Activated CD4-positive, alpha-beta T cell treated with anti-CD3 and anti-CD28 coated beads, Interleukin-2, amount 50 U/mL, for 16 hours (primary cell): Measurements from ENCODE around the gene SLC28A1.
"Not testable (repeated sequence)": the region's sequence is repeated elsewhere in the genome, so short reads cannot be mapped to it uniquely, and the experiment has no call there.

ENCODE experiments used
- DNase-seq: peaks from one replicate; pipeline ENCODE4 v3.0.0-alpha.2; 2020

SLC28A1 gene

GRCh38 chr15:84910928-84911623, 26.6 kb downstream of the SLC28A1 start:
- no peak for DNase-seq

- no peak for DNase-seq
Measured at GRCh38 chr15:84911879-84912660, 27.6 kb downstream of the SLC28A1 start.

DNA sequence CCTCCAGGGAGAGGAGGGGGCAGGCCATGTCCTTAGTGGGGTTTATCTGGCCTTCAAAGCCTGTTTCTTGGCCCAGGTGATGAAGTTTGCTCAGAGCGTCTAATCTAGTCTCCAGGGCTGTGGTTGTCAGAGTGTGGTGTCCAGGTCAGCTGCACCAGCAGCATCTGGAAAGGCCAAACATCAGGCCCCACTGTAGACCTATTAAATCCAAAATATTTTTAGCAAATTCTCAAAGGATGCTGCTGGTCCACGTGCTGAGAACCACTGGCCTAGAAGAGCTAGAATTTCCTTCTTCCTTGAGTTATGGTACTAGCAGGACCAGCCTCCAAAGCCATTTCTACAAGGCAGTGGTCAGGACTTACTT, 28.9 kb downstream of the SLC28A1 start:
- DNase-seq = no peak

- DNase-seq = no peak
Measured at GRCh38 chr15:84914351-84914750, 29.9 kb downstream of the SLC28A1 start.

DNA sequence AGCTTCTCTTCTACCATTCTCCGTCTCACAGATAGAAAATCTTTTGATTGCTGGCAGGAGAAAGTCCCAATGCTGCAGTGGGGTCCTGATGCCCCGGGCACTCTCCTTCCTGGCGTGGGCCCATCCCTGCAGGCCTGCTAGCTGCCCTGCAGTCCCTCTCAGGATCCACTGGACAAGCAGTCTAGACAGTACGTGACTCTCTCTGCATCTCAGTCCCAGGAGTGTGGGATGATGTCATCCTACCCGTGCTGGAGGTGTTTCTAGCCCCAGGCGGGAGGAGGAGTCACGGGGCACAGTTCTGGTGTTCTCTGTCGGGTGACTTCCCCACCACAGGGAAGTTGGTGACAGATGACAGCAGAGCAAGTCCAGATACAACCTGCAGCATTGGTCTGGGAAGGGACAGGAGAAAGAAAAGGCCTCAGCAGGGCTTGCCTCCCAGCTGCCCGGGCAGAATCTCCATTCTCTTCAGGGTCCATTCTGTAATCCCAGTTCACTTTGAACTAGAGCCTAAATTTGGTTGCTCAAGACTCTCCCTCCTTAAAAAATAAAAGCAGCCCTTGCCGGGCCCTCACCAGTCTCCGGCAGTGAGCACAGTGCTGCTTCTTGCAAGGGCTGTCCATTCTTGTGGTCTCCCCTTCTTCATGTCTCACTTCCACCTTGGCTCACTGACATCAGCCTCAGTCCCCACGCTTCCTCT, 30.6 kb downstream of the SLC28A1 start:
- DNase-seq = peak; percentile 76

DNA sequence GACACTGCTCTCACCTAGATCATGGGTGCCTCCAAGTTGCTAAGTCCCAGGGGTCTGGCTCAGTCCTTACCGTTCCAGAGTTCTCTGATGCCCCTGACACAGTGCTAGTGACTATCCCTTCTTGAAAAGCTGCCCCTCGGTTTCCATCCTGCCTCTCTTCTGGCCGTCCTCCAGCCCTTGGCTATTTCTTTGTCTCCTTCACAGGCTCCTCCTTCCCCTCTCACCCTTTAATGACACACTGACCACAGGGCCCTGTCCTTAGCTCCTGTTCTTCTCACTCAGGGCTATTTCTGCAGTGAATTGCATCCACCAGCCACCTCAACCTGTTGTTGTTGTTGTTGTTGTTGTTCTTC, 31.1 kb downstream of the SLC28A1 start:
- DNase-seq = no peak

DNA sequence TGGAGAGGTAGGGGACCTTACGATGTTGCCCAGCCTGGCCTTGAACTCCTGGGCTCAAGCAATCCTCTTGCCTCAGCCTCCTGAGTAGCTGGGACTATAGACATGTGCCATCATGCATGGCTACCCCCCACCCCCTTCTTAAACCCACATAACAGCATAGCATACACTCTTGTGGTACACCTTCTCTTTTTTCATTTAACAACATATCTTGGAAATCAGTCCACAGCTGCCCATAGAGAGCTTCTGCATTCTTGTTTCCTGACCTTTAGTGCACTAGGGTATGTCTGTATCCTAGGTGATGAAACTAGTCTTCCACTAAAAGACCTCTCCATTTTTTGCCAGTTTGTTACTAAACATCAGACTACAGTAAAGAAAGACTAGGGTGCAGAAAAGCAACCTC, 33.0 kb downstream of the SLC28A1 start:
- DNase-seq = no peak

DNA sequence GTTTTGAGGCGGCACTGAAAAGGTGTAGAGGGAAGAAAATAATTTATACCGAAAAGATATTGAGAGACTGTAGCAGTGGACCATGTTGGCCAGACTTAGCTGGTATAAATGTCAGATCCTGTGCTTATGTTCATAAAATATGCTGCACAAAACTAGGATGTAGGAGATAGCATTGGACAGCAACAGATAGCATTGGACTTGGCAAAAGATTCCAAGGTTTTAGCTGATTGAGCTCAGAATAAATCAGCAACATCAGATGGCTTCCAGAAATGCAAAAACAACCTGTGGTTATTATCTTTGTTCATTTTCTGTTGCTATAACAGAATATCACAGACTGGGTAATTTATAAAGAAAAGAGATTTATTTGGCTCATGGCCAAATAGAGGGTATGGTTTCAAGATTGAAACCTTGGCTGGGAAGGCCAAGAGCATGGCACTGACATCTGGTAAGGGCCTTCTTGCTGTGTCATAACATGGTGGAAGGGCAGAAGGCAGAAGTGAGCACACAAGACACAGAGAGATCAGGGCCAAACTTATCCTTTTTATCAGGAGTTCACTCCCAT, 34.7 kb downstream of the SLC28A1 start:
- no peak for DNase-seq

- DNase-seq = no peak
Measured at GRCh38 chr15:84921121-84921520, 36.7 kb downstream of the SLC28A1 start.

GRCh38 chr15:84922530-84922929, 38.1 kb downstream of the SLC28A1 start:
- DNase-seq = no peak

GRCh38 chr15:84924077-84924731, 39.7 kb downstream of the SLC28A1 start:
- DNase-seq = no peak

DNA sequence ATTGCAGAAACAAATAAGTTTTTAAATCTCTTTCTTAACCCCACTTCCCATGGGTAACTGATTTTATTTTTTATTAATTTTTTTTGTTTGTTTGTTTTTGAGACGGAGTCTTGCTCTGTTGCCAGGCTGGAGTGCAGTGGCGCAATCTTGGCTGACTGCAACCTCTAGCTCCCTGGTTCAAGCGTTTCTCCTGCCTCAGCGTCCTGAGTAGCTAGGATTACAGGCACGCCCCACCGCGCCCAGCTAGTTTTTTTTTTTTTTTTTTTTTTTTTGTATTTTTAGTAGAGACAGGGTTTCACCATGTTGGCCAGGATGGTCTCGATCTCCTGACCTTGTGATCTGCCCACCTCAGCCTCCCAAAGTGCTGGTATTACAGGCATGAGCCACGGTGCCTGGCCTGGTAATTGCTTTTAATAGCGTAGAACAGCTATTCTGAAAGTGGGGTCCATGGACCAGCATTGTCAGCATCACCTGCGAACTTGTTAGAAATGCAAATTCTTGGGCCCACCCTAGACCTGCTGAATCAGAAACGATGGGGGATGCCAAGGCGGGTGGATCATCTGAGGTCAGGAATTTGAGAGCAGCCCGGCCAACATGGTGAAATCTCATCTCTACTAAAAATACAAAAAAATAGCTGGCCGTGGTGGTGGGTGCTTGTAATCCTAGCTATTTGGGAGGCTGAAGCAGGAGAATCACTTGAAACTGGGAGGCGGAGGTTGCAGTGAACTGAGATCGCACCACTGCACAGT, 40.5 kb downstream of the SLC28A1 start:
- DNase-seq = not testable (repeated sequence)

DNA sequence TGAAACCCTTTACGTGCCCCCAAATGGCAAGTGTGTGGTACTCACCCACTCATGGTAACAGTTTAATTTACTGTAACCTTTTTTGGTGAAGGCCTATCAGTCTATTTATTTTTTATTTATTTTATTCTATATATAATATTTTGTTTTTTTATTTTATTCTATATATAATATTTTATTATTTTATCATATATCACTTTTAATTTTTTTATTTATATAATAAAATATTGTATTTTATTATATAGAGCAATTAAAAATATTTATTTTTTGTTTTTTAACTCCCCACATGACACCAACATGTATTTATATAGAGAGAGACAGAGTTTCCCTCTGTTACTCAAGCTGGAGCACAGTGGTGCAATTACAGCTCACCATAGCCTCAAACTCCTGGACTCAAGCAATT, 41.4 kb downstream of the SLC28A1 start:
- no peak for DNase-seq

GRCh38 chr15:84926491-84927230, 42.2 kb downstream of the SLC28A1 start:
- no peak for DNase-seq

- DNase-seq = no peak
Measured at GRCh38 chr15:84928843-84929168, 44.3 kb downstream of the SLC28A1 start.

DNA sequence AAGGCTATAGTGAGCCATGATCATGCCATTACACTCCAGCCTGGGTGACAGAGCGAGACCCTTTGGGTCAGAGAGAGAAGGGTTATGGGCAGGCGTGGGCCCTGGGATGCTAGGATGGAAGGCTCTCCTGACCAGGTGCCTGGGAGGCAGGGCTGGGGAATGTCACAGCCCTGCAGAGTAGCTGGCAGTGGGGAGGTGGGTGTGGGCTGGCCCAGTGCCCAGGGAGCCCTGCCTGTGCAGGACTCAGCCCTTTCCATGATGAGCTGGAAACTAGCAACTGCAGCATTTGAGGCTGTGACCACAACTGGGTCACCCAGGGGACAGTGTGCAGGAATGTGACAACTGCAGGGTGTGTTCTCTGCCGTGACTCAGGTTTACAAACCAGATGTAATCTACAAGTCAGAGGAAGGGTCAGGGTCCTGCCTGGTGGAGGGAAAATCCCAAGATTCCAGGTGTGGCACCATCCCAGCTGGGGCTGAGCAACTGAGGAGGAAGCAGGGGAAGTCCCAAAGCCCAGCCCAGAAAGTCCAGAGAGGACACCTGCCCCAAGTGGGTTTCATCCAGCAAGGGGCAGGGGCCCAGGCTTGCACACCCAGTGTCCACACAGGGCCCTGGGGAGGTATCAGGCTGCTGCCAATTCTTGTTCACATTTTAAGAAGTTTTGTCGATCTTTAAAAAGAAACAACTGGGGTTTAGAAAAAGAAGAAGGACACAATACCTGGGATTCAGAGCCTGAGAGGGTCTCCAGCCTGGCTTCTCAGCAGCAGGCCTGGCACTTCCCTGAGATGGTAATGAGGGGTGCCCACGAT, 45.5 kb downstream of the SLC28A1 start:
- no peak for DNase-seq

DNA sequence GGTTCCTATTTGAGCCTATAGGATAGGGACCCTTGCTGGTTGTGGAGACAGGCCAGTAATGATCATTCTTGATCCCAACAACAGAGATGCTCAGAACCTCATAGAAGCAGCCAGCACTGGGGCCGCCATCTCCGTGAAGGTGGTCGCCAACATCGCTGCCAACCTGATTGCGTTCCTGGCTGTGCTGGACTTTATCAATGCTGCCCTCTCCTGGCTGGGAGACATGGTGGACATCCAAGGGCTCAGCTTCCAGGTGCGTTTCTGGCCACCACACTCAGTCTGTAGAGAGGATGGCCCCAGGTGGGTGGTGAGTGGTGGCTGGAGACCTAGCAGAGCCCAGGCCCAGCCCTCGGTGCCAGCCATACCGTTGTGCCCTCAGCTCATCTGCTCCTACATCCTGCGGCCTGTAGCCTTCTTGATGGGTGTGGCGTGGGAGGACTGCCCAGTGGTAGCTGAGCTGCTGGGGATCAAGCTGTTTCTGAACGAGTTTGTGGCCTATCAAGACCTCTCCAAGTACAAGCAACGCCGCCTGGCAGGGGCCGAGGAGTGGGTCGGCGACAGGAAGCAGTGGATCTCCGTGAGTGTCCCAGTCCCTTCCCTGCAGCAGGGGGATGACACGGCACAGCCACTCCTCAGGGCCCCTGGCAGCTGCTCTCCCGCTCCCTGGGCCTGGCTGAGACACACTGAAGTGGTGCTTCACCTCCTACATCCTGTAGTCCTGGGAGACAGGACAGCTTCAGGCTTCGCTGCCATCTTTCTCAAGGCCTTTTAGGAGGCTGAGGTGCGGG, 50.7 kb downstream of the SLC28A1 start:
- DNase-seq = no peak

- DNase-seq = no peak
Measured at GRCh38 chr15:84937144-84937543, 52.7 kb downstream of the SLC28A1 start.

DNA sequence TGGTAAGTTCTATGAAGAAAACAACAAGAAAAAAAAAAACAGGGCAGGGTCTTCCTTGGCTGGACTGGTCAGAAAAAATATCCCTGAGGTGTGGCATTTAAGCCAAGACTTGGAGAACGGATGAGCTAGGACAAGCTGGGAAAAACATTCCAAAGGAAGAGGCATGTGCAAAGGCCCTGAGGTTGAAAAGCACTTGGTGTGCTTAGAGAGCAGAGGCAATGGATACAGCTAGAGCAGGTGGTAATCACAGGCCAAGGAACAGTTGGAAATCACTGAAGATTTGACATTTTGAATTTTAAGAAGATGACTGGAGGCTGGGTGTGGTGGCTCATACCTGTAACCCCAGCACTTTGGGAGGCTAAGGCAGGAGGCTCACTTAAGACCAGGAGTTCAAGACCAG, 54.3 kb downstream of the SLC28A1 start:
- no peak for DNase-seq

DNA sequence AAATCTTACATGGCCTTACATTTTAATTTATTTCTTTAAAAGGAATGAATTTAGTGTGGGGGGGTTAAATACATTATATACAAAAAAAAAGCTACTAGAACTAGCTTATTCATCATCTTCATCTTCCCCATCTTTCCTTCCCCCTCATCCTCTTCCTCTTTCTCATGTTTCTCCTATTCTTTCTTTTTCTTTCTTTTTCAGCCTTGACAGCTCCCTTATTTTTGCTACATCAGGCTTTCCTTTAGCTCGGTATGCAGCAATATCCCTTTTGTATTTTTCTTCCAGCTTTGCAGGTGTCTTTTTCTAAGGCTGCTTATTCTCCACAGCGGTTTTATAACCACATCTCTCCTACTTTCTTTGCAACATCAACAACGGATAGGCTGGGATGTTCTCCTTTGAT, 55.9 kb downstream of the SLC28A1 start:
- DNase-seq = no peak
